ENCODE results near the gene IFT74. TPM values are rescaled to one million over a fixed set of nuclear protein-coding genes. Genes with fewer than 3 reads are reported as not detected.
A peak's percentile ranks its signal among the peaks of the same experiment; 100 is the strongest.

IFT74 gene
- total and polyA plus RNA-seq, 2 of the 13 experiments (the other 11 are each of a cell fraction or from before 2014, with no cell fraction given), result 4.2 to 12.3 TPM

- TF ChIP-seq, protein P1, sequence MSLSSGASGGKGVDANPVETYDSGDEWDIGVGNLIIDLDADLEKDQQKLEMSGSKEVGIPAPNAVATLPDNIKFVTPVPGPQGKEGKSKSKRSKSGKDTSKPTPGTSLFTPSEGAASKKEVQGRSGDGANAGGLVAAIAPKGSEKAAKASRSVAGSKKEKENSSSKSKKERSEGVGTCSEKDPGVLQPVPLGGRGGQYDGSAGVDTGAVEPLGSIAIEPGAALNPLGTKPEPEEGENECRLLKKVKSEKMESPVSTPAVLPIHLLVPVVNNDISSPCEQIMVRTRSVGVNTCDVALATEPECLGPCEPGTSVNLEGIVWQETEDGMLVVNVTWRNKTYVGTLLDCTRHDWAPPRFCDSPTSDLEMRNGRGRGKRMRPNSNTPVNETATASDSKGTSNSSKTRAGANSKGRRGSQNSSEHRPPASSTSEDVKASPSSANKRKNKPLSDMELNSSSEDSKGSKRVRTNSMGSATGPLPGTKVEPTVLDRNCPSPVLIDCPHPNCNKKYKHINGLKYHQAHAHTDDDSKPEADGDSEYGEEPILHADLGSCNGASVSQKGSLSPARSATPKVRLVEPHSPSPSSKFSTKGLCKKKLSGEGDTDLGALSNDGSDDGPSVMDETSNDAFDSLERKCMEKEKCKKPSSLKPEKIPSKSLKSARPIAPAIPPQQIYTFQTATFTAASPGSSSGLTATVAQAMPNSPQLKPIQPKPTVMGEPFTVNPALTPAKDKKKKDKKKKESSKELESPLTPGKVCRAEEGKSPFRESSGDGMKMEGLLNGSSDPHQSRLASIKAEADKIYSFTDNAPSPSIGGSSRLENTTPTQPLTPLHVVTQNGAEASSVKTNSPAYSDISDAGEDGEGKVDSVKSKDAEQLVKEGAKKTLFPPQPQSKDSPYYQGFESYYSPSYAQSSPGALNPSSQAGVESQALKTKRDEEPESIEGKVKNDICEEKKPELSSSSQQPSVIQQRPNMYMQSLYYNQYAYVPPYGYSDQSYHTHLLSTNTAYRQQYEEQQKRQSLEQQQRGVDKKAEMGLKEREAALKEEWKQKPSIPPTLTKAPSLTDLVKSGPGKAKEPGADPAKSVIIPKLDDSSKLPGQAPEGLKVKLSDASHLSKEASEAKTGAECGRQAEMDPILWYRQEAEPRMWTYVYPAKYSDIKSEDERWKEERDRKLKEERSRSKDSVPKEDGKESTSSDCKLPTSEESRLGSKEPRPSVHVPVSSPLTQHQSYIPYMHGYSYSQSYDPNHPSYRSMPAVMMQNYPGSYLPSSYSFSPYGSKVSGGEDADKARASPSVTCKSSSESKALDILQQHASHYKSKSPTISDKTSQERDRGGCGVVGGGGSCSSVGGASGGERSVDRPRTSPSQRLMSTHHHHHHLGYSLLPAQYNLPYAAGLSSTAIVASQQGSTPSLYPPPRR (CRISPR knock-in tag; IDR thresholded peaks at IDR 0.05; ENCODE audit: borderline replicate concordance), result no peak
- TF ChIP-seq, protein P2, sequence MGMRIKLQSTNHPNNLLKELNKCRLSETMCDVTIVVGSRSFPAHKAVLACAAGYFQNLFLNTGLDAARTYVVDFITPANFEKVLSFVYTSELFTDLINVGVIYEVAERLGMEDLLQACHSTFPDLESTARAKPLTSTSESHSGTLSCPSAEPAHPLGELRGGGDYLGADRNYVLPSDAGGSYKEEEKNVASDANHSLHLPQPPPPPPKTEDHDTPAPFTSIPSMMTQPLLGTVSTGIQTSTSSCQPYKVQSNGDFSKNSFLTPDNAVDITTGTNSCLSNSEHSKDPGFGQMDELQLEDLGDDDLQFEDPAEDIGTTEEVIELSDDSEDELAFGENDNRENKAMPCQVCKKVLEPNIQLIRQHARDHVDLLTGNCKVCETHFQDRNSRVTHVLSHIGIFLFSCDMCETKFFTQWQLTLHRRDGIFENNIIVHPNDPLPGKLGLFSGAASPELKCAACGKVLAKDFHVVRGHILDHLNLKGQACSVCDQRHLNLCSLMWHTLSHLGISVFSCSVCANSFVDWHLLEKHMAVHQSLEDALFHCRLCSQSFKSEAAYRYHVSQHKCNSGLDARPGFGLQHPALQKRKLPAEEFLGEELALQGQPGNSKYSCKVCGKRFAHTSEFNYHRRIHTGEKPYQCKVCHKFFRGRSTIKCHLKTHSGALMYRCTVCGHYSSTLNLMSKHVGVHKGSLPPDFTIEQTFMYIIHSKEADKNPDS (CRISPR knock-in tag; IDR thresholded peaks at IDR 0.05), result no peak
- TF ChIP-seq WIZ (CRISPR knock-in tag; IDR thresholded peaks at IDR 0.05), result no peak
- TF ChIP-seq CEBPG (CRISPR knock-in tag; IDR thresholded peaks at IDR 0.05), result peak; percentile 73
- TF ChIP-seq CBX2 (IDR thresholded peaks at IDR 0.05; ENCODE audit: low read depth, low read length), result no peak
- no peak for TF ChIP-seq CBX2 (CRISPR knock-in tag; IDR thresholded peaks at IDR 0.05; ENCODE audit: low read depth)
- 0 out of 2 replicates have a peak, but pooled peaks have one; percentile 47 for TF ChIP-seq LCORL (IDR thresholded peaks at IDR 0.05)
- no peak for TF ChIP-seq LCORL (CRISPR knock-in tag; IDR thresholded peaks at IDR 0.05)
- no peak for TF ChIP-seq SIX1 (CRISPR knock-in tag; IDR thresholded peaks at IDR 0.05; ENCODE audit: borderline replicate concordance)
- no peak for TF ChIP-seq ZNF468 (CRISPR knock-in tag; IDR thresholded peaks at IDR 0.05)
- TF ChIP-seq AHR (CRISPR knock-in tag; IDR thresholded peaks at IDR 0.05), result 0 out of 2 replicates have a peak, but pooled peaks have one; percentile 54
- no peak for TF ChIP-seq ZNF317 (CRISPR knock-in tag; IDR thresholded peaks at IDR 0.05)
- TF ChIP-seq DMAP1 (CRISPR knock-in tag; IDR thresholded peaks at IDR 0.05), result peak; percentile 84
- peak; percentile 76 for TF ChIP-seq TAF1 (CRISPR knock-in tag; IDR thresholded peaks at IDR 0.05)
- TF ChIP-seq, protein P3, sequence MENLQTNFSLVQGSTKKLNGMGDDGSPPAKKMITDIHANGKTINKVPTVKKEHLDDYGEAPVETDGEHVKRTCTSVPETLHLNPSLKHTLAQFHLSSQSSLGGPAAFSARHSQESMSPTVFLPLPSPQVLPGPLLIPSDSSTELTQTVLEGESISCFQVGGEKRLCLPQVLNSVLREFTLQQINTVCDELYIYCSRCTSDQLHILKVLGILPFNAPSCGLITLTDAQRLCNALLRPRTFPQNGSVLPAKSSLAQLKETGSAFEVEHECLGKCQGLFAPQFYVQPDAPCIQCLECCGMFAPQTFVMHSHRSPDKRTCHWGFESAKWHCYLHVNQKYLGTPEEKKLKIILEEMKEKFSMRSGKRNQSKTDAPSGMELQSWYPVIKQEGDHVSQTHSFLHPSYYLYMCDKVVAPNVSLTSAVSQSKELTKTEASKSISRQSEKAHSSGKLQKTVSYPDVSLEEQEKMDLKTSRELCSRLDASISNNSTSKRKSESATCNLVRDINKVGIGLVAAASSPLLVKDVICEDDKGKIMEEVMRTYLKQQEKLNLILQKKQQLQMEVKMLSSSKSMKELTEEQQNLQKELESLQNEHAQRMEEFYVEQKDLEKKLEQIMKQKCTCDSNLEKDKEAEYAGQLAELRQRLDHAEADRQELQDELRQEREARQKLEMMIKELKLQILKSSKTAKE (CRISPR knock-in tag; IDR thresholded peaks at IDR 0.05; ENCODE audit: borderline replicate concordance), result no peak
- peak; percentile 79 for TF ChIP-seq GATAD1 (CRISPR knock-in tag; IDR thresholded peaks at IDR 0.05)
- TF ChIP-seq, protein P4, sequence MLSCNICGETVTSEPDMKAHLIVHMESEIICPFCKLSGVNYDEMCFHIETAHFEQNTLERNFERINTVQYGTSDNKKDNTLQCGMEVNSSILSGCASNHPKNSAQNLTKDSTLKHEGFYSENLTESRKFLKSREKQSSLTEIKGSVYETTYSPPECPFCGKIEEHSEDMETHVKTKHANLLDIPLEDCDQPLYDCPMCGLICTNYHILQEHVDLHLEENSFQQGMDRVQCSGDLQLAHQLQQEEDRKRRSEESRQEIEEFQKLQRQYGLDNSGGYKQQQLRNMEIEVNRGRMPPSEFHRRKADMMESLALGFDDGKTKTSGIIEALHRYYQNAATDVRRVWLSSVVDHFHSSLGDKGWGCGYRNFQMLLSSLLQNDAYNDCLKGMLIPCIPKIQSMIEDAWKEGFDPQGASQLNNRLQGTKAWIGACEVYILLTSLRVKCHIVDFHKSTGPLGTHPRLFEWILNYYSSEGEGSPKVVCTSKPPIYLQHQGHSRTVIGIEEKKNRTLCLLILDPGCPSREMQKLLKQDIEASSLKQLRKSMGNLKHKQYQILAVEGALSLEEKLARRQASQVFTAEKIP (CRISPR knock-in tag; IDR thresholded peaks at IDR 0.05; ENCODE audit: borderline replicate concordance), result no peak
- TF ChIP-seq HNRNPL (IDR thresholded peaks at IDR 0.05; ENCODE audit: low read depth, low read length), result 0 out of 2 replicates have a peak, but pooled peaks have one; percentile 20
Measured at GRCh38 chr9:26955921-26956859, at the start of gene IFT74 (continued).

All from HepG2 (cell line).